Endothelial cell of umbilical vein (primary cell): ENCODE results near the gene SSTR3. TPM values are rescaled to one million over a fixed set of nuclear protein-coding genes. Genes with fewer than 3 reads are reported as not detected.

ENCODE experiments used
- BruUV-seq: library from RNA; stranded (reverse); fragments of 400-500 nt; replicated peaks from 2 replicates; lab custom pipeline; 2021; lab: Mats Ljungman, UMichigan
- CTCF ChIA-PET: fragments of 300-600, 350-600 bp; sonication (Branson Sonifier 250); formaldehyde crosslinking; loops from one replicate; lab custom pipeline; 2021; ENCODE audit warnings: antibody characterized with exemption, inconsistent platforms; lab: Charles Lee
- POLR2A ChIA-PET: fragments of 300-600, 350-600 bp; sonication (Branson Sonifier 250); formaldehyde crosslinking; loops from one replicate; lab custom pipeline; 2021; ENCODE audit warnings: antibody characterized with exemption, inconsistent platforms; lab: Charles Lee
- DNase-seq: peaks from one replicate; pipeline ENCODE4 v3.0.0-alpha.2; 2011; ENCODE audit warnings: low read depth, low spot score
- FAIRE-seq: peaks from 2 replicates; lab custom pipeline; 2011; peaks lifted over from hg19 to GRCh38; lab: Jason Lieb, UNC
- H2AFZ ChIP-seq: 2 replicates; pipeline ENCODE4 v1.6.0; 2012; ENCODE audit warnings: low read depth, low read length, control low read depth, inconsistent platforms
- H3K27ac ChIP-seq: 2 replicates; pipeline ENCODE4 v1.5.1; 2011; ENCODE audit warnings: low read depth, mild to moderate bottlenecking, control low read depth, low read length, moderate library complexity; ENCODE audit not compliant: insufficient read depth
- H3K27me3 ChIP-seq, 2 experiments: 2 replicates each; pipeline versions ENCODE4 v1.6.0 to v1.6.1; 2011; ENCODE audit warnings: low read length in 2 of 2, mixed read lengths in 1 of 2; ENCODE audit not compliant: control insufficient read depth in 2 of 2, insufficient read depth in 2 of 2
- H3K36me3 ChIP-seq, 2 experiments: 2 replicates in 1 of 2; 3 replicates in 1 of 2; pipeline ENCODE4 v1.5.1; 2011; ENCODE audit warnings: low read length in 2 of 2, mild to moderate bottlenecking in 1 of 2, moderate library complexity in 1 of 2; ENCODE audit not compliant: control insufficient read depth in 2 of 2, insufficient read depth in 2 of 2; ENCODE audit errors: extremely low read depth in 1 of 2
- H3K4me1 ChIP-seq: 3 replicates; pipeline ENCODE4 v1.5.1; 2011; ENCODE audit warnings: mild to moderate bottlenecking, low read length; ENCODE audit not compliant: control insufficient read depth, insufficient read depth; ENCODE audit errors: extremely low read depth
- H3K4me2 ChIP-seq: 2 replicates; pipeline ENCODE4 v1.6.1; 2011; ENCODE audit warnings: low read length, control low read depth, mixed read lengths; ENCODE audit not compliant: insufficient read depth
- H3K4me3 ChIP-seq, 3 experiments: fragments of 200-600 bp in 1 of 3; sonication (generic), shearing (Covaris generic) in 1 of 3; replicated peaks in 1 of 3; 2 replicates each; pipeline ENCODE4 v1.5.1; 2011 to 2016; ENCODE audit warnings: control low read depth in 3 of 3, low read length in 3 of 3, mild to moderate bottlenecking in 2 of 3, inconsistent platforms in 1 of 3, low read depth in 1 of 3, moderate library complexity in 1 of 3; ENCODE audit not compliant: insufficient read depth in 1 of 3
- H3K79me2 ChIP-seq: 2 replicates; pipeline ENCODE4 v1.6.0; 2012; ENCODE audit warnings: low read length, inconsistent platforms; ENCODE audit not compliant: control insufficient read depth, insufficient read depth
- H3K9ac ChIP-seq: replicated peaks from 2 replicates; pipeline ENCODE3; 2011; ENCODE audit warnings: low read length, control low read depth; ENCODE audit not compliant: insufficient read depth; ENCODE audit errors: extremely low read depth
- H3K9me1 ChIP-seq: replicated peaks from 3 replicates; pipeline ENCODE4 v1.6.0; 2011; ENCODE audit warnings: mild to moderate bottlenecking, low read length; ENCODE audit not compliant: control insufficient read depth, insufficient read depth; ENCODE audit errors: extremely low read depth
- H3K9me3 ChIP-seq: replicated peaks from 2 replicates; pipeline ENCODE4 v1.5.1; 2012; ENCODE audit warnings: low read length, inconsistent platforms; ENCODE audit not compliant: control insufficient read depth, insufficient read depth
- H4K20me1 ChIP-seq: replicated peaks from 2 replicates; pipeline ENCODE3; 2011; ENCODE audit warnings: mild to moderate bottlenecking, low read length; ENCODE audit not compliant: control insufficient read depth, insufficient read depth; ENCODE audit errors: extremely low read depth
- EZH2 ChIP-seq: IDR thresholded peaks from 2 replicates; pipeline ENCODE4 v1.6.1; 2012; ENCODE audit warnings: borderline replicate concordance, low read depth, mild to moderate bottlenecking, moderate library complexity, low read length, inconsistent platforms; ENCODE audit not compliant: severe bottlenecking
- FOS ChIP-seq: IDR thresholded peaks from 2 replicates; pipeline ENCODE4 v1.6.1; 2011; ENCODE audit warnings: mild to moderate bottlenecking, low read length, moderate library complexity, borderline replicate concordance; ENCODE audit not compliant: insufficient read depth
- GATA2 ChIP-seq: IDR thresholded peaks from 2 replicates; pipeline ENCODE4 v1.7.0; 2011; ENCODE audit warnings: low read depth, mild to moderate bottlenecking, moderate library complexity, mixed read lengths, low read length; ENCODE audit not compliant: insufficient read length, insufficient read depth
- JUN ChIP-seq: IDR thresholded peaks from 2 replicates; pipeline ENCODE4 v1.6.1; 2011; ENCODE audit warnings: borderline replicate concordance, low read depth; ENCODE audit not compliant: insufficient read length, insufficient read depth
- MYC ChIP-seq: IDR thresholded peaks from one replicate; pipeline ENCODE4 v1.6.1; 2011; ENCODE audit warnings: mild to moderate bottlenecking, low read depth, low read length
- POLR2A ChIP-seq: IDR thresholded peaks from 2 replicates; pipeline ENCODE4 v1.6.1; 2012; ENCODE audit warnings: low read depth, mild to moderate bottlenecking, control low read depth, low read length
- POLR2AphosphoS5 ChIP-seq: IDR thresholded peaks from 2 replicates; pipeline ENCODE4 v1.6.1; 2012; ENCODE audit warnings: low read depth, mild to moderate bottlenecking, control low read depth, low read length, moderate library complexity; ENCODE audit not compliant: insufficient read depth
- dilution Hi-C: fragments of 300-500 bp; cut with MboI; formaldehyde crosslinking; loops from one replicate; pipeline ENCODE4 v1.15.0; 2019; ENCODE audit warnings: low sequenced_read_pairs; ENCODE audit not compliant: extremely low pct_ligation_motif_present
- intact Hi-C: fragments of 100-400 bp; cut with micrococcal nuclease; formaldehyde crosslinking; loops from one replicate; pipeline ENCODE4 v1.10.0; 2022
- polyA plus RNA-seq, 4 experiments: library from polyadenylated mRNA; depleted of rRNA in 3 of 4; stranded (reverse) in 3 of 4; unstranded in 1 of 4; fragments of >200 nt; gene quantifications; 2 replicates each; pipeline versions ENCODE4 v1.2.1 to v1.2.3, GENCODE V29; 2011 to 2012; ENCODE audit warnings: missing spikeins in 1 of 4
- total RNA-seq: library from RNA; stranded (reverse); gene quantifications from 2 replicates; pipeline ENCODE4 v1.2.3, GENCODE V29; 2021
- TF ChIP-seq, protein P1 (sequence below): IDR thresholded peaks from 2 replicates; pipeline ENCODE4 v1.6.1; 2011; ENCODE audit not compliant: insufficient read depth, insufficient read length
- TF ChIP-seq, protein P2 (sequence below), 2 donors: IDR thresholded peaks; 1 replicate in 1 of 2; 2 replicates in 1 of 2; pipeline ENCODE4 v1.5.1; 2011; ENCODE audit warnings: low read length in 2 of 2, mild to moderate bottlenecking in 2 of 2, moderate library complexity in 2 of 2, control low read depth in 1 of 2, inconsistent platforms in 1 of 2, low read depth in 1 of 2; ENCODE audit not compliant: insufficient read depth in 1 of 2; ENCODE audit errors: extremely low read depth in 1 of 2

Gene SSTR3
- total and polyA plus RNA-seq, 2 donors (not counting 3 experiments of a cell fraction or from before 2014, with no cell fraction given), result not detected

DNA sequence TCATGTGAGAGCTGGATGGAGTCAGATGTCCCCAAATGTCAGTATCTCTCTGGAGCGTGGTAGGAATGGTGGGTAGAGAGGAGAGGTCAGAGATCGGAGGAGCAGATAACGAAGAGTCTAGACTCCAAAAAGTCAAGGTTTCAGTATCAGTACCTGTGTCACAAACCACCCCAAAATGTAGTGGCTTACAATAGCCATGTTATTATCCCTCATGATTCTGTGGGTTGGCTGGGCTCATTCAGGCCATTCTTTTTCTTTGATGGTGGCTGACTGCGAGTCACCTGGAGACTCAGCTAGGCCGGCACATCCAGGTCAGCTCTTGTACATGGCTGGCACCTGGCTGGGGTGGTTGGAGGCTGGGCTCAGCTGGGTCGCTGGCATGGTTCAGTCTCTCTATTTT, 7.3 kb upstream of the SSTR3 start:
- CTCF ChIA-PET, result no interaction called here
- no TSS peak for BruUV-seq
- Histone ChIP-seq H4K20me1 (no peaks in the 10 kb centered on the region), H3K79me2 (no peaks in the 10 kb centered on the region), H3K4me3 (no peak overlapping the region), H3K27me3 (peaks cover 0 to 9% of the 10 kb centered on the region in 2 experiments), H2AFZ (no peak overlapping the region), H3K9ac (no peak overlapping the region), H3K9me1 (no peaks in the 10 kb centered on the region), H3K9me3 (no peaks in the 10 kb centered on the region), H3K27ac (no peak overlapping the region), H3K36me3 (peaks cover 0 to 3% of the 10 kb centered on the region in 2 experiments), H3K4me2 (no peak overlapping the region), H3K4me1 (no peaks in the 10 kb centered on the region)
- DNase-seq (no peak), FAIRE-seq (no peak)
- POLR2A ChIA-PET, result no interaction called here
- dilution Hi-C loops (no loop called here), intact Hi-C loops (no loop called here)
- TF ChIP-seq JUN, result no peak
- TF ChIP-seq FOS, result no peak
- no peak for TF ChIP-seq MYC
- TF ChIP-seq GATA2, result no peak
- no peak for TF ChIP-seq POLR2AphosphoS5
- TF ChIP-seq, protein P1, sequence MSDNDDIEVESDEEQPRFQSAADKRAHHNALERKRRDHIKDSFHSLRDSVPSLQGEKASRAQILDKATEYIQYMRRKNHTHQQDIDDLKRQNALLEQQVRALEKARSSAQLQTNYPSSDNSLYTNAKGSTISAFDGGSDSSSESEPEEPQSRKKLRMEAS, result no peak
- TF ChIP-seq, protein P2, sequence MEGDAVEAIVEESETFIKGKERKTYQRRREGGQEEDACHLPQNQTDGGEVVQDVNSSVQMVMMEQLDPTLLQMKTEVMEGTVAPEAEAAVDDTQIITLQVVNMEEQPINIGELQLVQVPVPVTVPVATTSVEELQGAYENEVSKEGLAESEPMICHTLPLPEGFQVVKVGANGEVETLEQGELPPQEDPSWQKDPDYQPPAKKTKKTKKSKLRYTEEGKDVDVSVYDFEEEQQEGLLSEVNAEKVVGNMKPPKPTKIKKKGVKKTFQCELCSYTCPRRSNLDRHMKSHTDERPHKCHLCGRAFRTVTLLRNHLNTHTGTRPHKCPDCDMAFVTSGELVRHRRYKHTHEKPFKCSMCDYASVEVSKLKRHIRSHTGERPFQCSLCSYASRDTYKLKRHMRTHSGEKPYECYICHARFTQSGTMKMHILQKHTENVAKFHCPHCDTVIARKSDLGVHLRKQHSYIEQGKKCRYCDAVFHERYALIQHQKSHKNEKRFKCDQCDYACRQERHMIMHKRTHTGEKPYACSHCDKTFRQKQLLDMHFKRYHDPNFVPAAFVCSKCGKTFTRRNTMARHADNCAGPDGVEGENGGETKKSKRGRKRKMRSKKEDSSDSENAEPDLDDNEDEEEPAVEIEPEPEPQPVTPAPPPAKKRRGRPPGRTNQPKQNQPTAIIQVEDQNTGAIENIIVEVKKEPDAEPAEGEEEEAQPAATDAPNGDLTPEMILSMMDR (IDR thresholded peaks at IDR 0.05; ENCODE audit: extremely low read depth in 1 of 2, insufficient read depth in 1 of 2, low read depth in 1 of 2, low read length in 2 of 2), result no peak
- TF ChIP-seq EZH2, result no peak
- no peak for TF ChIP-seq POLR2A
